Osteocyte (in vitro differentiated cells): ENCODE measurements around the gene TVP23C. TPM values are rescaled to one million over a fixed set of nuclear protein-coding genes. Genes with fewer than 3 reads are reported as not detected.
"Not testable (repeated sequence)": the region's sequence is repeated elsewhere in the genome, so short reads cannot be mapped to it uniquely, and the experiment has no call there.

Source experiments
- DNase-seq: peaks from one replicate; pipeline ENCODE4 v3.0.0; 2021; ENCODE audit warnings: mixed read lengths; ENCODE audit not compliant: unreplicated experiment; ENCODE audit errors: extremely low spot score
- H3K27ac Mint-ChIP-seq: one replicate; pipeline ENCODE4 v1.8.0; 2021; ENCODE audit warnings: mild to moderate bottlenecking, mixed read lengths; ENCODE audit not compliant: unreplicated experiment
- H3K27me3 Mint-ChIP-seq: one replicate; pipeline ENCODE4 v1.8.0; 2021; ENCODE audit warnings: mixed read lengths; ENCODE audit not compliant: unreplicated experiment
- H3K36me3 Mint-ChIP-seq: one replicate; pipeline ENCODE4 v1.8.0; 2021; ENCODE audit warnings: mixed read lengths; ENCODE audit not compliant: unreplicated experiment
- H3K4me1 Mint-ChIP-seq: one replicate; pipeline ENCODE4 v1.8.0; 2021; ENCODE audit warnings: mixed read lengths; ENCODE audit not compliant: unreplicated experiment
- H3K4me3 Mint-ChIP-seq: one replicate; pipeline ENCODE4 v1.8.0; 2021; ENCODE audit warnings: mild to moderate bottlenecking, moderate library complexity, mixed read lengths; ENCODE audit not compliant: unreplicated experiment
- H3K9me3 Mint-ChIP-seq: one replicate; pipeline ENCODE4 v1.8.0; 2021; ENCODE audit warnings: mixed read lengths; ENCODE audit not compliant: unreplicated experiment
- CTCF ChIP-seq: fragments of 200-600 bp; sonication (generic); IDR thresholded peaks from 2 replicates; pipeline ENCODE4 v1.5.0; 2021; ENCODE audit warnings: antibody characterized with exemption, mild to moderate bottlenecking, moderate library complexity
- total RNA-seq: library from RNA; stranded (reverse); gene quantifications from 2 replicates; pipeline ENCODE4 v1.2.1, GENCODE V29; 2021

The TVP23C gene
- total RNA-seq, 1 donor from 2014 or later, result 22.1 TPM

DNA sequence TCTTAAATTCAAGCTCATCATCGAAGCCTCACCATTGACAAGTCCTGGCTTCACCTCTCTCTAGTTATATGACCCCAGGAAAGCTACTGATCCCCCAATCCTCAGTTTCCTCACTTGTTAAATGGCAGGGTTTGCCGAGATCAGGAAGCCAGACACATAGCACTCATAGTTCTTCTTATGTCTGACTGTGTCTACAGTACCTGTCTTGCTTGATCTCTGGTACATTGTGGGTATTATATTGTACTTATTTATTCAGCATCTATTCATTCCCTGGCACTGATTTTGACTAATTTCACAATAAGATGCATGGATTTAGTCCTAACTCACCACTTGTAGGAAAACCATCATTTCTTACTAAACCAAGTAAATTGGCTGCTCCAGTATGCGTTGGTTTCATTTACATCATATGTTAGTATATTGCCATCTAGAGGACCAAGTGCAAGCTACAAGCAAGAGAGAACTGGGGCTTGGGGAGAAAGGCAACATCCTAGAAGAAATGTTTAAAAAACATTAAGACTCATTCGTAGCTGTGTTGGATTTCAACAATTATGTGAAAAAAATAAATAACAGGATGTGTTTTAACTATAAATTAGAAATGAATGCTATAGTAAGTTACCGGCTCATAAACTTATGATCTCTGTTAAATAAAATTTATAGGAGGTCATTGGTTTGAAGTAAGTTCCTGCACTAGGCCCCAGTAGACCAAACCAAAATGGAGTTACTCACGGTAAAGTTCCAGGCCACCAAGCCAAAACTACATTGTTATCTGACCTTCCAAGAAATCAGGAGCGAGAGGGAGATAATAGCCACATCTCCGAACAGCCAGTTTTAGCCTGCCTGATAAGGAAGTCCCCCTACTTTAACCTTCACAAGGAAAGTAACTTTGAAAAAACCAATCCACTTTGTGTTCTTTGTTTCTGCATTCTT, 36.7 kb downstream of the TVP23C start:
- not testable (repeated sequence) for H3K4me1 Mint-ChIP-seq, H3K36me3 Mint-ChIP-seq, H3K4me3 Mint-ChIP-seq, H3K9me3 Mint-ChIP-seq, H3K27me3 Mint-ChIP-seq, DNase-seq
- peak overlapping the region; percentile 14 for H3K27ac Mint-ChIP-seq
- TF ChIP-seq CTCF, result peak; percentile 71

- not testable (repeated sequence) for H3K27ac Mint-ChIP-seq, H3K9me3 Mint-ChIP-seq, DNase-seq, H3K27me3 Mint-ChIP-seq, H3K4me3 Mint-ChIP-seq, H3K36me3 Mint-ChIP-seq, H3K4me1 Mint-ChIP-seq
Observed at GRCh38 chr17:15524990-15525985, 38.0 kb downstream of the TVP23C start.

DNA sequence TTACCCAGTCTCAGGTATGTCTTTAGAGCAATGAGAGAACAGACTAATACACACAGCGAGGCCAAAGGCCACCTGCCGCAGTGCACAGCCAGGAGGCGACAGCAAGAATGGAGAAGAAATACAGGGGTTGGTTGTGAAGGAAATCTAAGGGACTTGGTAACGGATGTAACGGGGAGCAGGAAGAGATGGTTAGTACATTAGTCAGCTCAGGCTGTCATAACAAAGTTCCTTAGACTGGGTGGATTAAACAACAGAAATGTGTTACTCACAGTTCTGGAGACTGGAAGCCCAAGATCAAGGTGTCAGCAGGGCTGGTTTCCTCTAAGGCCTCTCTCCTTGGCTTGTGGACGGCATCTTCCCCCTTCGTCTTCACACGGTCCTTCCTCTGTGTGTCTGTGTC, 47.1 kb downstream of the TVP23C start:
- Mint-ChIP-seq H3K36me3 (peaks cover 25% of the 10 kb centered on the region), H3K9me3 (no peaks in the 10 kb centered on the region), H3K4me3 (no peak overlapping the region)

DNA sequence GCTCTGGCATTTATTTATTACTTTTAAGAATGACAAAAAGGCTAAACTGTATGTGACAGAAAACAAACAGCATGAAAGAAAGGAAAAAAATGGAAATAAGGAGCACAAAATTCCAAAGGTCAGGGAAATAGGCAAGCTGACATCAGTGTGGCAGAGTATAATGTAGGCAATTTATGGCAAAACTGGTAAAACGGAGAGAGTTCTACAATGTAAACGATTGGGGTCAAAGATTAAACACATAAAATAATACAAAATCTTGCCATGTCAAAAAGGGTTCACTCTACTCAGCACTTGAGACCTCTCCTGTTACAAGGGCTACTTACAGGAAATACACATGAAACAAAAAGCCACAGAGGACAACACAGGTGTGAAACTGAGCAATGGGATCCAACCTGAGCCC, 48.8 kb downstream of the TVP23C start:
- no peak overlapping the region for H3K27ac Mint-ChIP-seq
- peaks cover 30% of the 10 kb centered on the region for H3K36me3 Mint-ChIP-seq
- H3K9me3 Mint-ChIP-seq, result peaks cover 5% of the 10 kb centered on the region
- H3K4me1 Mint-ChIP-seq, result peaks cover 26% of the 10 kb centered on the region
- H3K4me3 Mint-ChIP-seq, result no peak overlapping the region
- no peak for DNase-seq
- no peak for TF ChIP-seq CTCF
- H3K27me3 Mint-ChIP-seq, result no peaks in the 10 kb centered on the region

More for the DNA sequence above, 47.1 kb downstream of the TVP23C start:
- TF ChIP-seq CTCF, result no peak
- Mint-ChIP-seq H3K4me1 (peaks cover 18% of the 10 kb centered on the region), H3K27ac (no peak overlapping the region), H3K27me3 (no peaks in the 10 kb centered on the region)
- DNase-seq, result no peak

DNA sequence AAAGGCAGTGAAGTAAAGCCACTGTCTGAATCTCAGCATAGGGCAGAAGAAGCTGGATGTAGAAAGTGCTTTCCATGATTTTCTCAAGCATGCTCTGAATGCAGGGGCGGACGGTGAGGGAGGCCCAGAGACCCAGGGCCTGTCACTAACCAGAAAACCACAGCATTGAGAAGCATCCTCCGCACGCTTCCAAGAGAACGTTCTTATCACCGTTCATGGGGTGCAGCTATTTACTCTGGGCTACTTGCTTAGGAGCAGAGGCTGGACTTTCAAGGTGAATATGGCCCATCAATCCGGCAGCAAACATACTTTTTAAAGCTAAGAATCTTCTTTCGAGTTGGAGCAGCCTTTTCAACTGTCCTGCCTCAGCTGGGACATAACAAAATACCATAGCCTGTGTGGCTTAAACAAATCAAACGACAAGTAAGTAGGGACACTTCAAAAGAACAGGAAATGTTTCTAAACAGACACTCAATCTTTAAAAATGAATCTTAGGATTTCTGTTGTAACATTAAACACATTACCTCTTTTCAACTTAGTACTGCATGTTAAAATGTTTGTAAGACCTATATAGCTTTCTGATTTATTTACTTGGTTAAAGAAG, 49.3 kb downstream of the TVP23C start:
- DNase-seq, result no peak
- TF ChIP-seq CTCF, result no peak
- H3K4me3 Mint-ChIP-seq, result no peak overlapping the region
- no peaks in the 10 kb centered on the region for H3K27me3 Mint-ChIP-seq
- H3K4me1 Mint-ChIP-seq, result peaks cover 26% of the 10 kb centered on the region
- peaks cover 5% of the 10 kb centered on the region for H3K9me3 Mint-ChIP-seq
- H3K27ac Mint-ChIP-seq, result peak overlapping the region; percentile 74
- H3K36me3 Mint-ChIP-seq, result peaks cover 29% of the 10 kb centered on the region
